AG04450 (cell line): ENCODE results near the gene HMGCS1. TPM values are rescaled to one million over a fixed set of nuclear protein-coding genes. Genes with fewer than 3 reads are reported as not detected.

Experiments used
- CTCF ChIA-PET: fragments of 300-600, 350-600 bp; formaldehyde crosslinking; extraction: SDS; loops from one replicate; lab custom pipeline; 2022; ENCODE audit warnings: antibody characterized with exemption, inconsistent platforms; lab: Charles Lee
- POLR2A ChIA-PET: fragments of 350-600 bp; formaldehyde crosslinking; extraction: SDS; loops from one replicate; lab custom pipeline; 2021; ENCODE audit warnings: antibody characterized with exemption, inconsistent platforms; lab: Yijun Ruan, JAX
- DNase-seq: peaks from one replicate; pipeline ENCODE4 v3.0.0-alpha.2; 2011; ENCODE audit warnings: low read depth, low spot score
- H3K27ac ChIP-seq: one replicate; pipeline ENCODE4 v1.5.1; 2012; ENCODE audit warnings: low read depth, low read length, control low read depth
- H3K27me3 ChIP-seq: one replicate; pipeline ENCODE4 v1.6.0; 2012; ENCODE audit warnings: low read length; ENCODE audit not compliant: control insufficient read depth, insufficient read depth
- H3K4me3 ChIP-seq: 2 replicates; pipeline ENCODE4 v1.5.1; 2011; ENCODE audit warnings: mild to moderate bottlenecking, low read depth, low read length, control low read depth
- H3K9me3 ChIP-seq: 2 replicates; pipeline ENCODE4 v1.5.1; 2012; ENCODE audit warnings: low read length; ENCODE audit not compliant: control insufficient read depth, insufficient read depth
- CTCF ChIP-seq: IDR thresholded peaks from 2 replicates; pipeline ENCODE4 v1.5.1; 2011; ENCODE audit warnings: low read depth, low read length, control low read depth, inconsistent platforms
- polyA plus RNA-seq: library from polyadenylated mRNA; depleted of rRNA; stranded (reverse); fragments of >200 nt; gene quantifications from 2 replicates; pipeline ENCODE4 v1.2.3, GENCODE V29; 2011

The HMGCS1 gene
- polyA plus RNA-seq, 1 experiment, result 31.1 TPM

- no peak for DNase-seq
- H3K4me3 ChIP-seq, result no peak overlapping the region
- ChIA-PET POLR2A (no interaction called here), CTCF (no interaction called here)
- H3K9me3 ChIP-seq, result no peaks in the 10 kb centered on the region
- TF ChIP-seq CTCF, result no peak
- no peaks in the 10 kb centered on the region for H3K27me3 ChIP-seq
- H3K27ac ChIP-seq, result no peak overlapping the region
Observed at GRCh38 chr5:43302481-43302880, 10.7 kb downstream of the HMGCS1 start.

DNA sequence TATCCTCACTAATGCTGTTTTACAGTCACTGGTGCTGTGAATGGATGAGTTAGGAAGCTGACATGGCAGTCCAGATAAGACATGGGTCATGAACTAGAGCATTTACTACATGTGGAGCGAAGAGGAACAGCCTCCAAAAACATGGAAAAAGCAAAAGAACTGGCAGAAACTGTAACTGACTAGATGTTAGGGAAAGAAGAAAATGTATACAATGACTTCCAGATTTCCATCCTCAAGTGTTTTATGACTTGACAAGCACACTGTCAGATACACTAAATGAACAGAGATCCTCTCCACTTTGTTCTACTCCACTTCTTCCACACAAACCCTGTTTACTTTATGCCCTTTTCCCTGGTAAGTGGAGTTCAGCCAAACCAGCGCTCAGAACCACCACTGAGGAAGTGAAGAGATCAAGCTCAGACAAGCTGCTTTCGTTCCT lies 11.5 kb downstream of the HMGCS1 start:
- no peak for TF ChIP-seq CTCF
- no peaks in the 10 kb centered on the region for H3K9me3 ChIP-seq
- no peaks in the 10 kb centered on the region for H3K27me3 ChIP-seq
- ChIA-PET POLR2A (no interaction called here), CTCF (no interaction called here)
- no peak overlapping the region for H3K27ac ChIP-seq
- DNase-seq, result no peak
- H3K4me3 ChIP-seq, result no peak overlapping the region

- no peak for TF ChIP-seq CTCF
- H3K27ac ChIP-seq, result no peak overlapping the region
- no peaks in the 10 kb centered on the region for H3K9me3 ChIP-seq
- DNase-seq, result no peak
- POLR2A ChIA-PET, result interaction anchor here (1.5 kb wide), 1 partner anchor 13 kb away, joined by 5 read pairs; the partner anchor contains the start of gene HMGCS1
- CTCF ChIA-PET, result interaction anchor here (1.2 kb wide), 1 partner anchor 195 kb away, joined by 3 read pairs; no protein-coding TSS in a partner anchor
- no peaks in the 10 kb centered on the region for H3K27me3 ChIP-seq
- H3K4me3 ChIP-seq, result no peak overlapping the region
Observed at GRCh38 chr5:43300112-43300511, 13.1 kb downstream of the HMGCS1 start.

DNA sequence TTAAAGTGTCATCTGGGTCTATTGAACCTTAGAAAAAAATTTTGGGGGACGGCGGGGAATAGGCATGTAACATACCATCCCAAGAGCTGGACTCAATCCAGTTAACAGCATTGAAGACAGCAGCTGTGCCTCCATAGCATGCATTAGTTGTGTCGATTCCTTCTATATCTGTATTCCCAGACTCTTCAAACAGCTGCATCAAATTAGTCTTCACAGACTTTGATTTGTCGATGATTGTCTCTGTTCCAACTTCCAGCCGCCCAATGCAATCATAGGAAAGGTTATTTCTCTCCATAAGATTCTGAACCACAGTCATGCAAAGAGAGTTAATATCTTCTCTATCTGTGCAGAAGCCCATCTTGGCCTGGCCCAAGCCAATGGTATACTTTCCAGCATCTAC lies 14.8 kb downstream of the HMGCS1 start:
- Histone ChIP-seq H3K4me3 (no peak overlapping the region), H3K27ac (no peak overlapping the region), H3K27me3 (no peaks in the 10 kb centered on the region), H3K9me3 (no peaks in the 10 kb centered on the region)
- TF ChIP-seq CTCF, result no peak
- DNase-seq, result no peak
- ChIA-PET CTCF (interaction anchor here (1.3 kb wide), 1 partner anchor 192 kb away, joined by 4 read pairs; no protein-coding TSS in a partner anchor), POLR2A (no interaction called here)

DNA sequence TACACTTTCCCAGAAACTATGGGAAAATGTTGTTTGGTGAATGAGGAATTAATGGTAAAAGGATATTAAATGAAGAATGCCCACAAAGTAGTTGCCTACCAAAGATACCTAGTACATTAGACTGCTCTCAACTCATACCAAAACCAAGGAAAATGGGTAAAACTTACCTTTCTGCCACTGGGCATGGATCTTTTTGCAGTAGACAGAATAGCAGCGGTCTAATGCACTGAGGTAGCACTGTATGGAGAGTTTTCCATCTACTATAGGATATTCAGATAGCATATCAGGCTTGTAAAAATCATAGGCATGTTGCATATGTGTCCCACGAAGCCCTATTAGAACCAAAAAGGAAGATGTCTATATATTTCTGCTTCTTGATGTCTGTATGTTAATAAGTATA lies 16.4 kb downstream of the HMGCS1 start:
- Histone ChIP-seq H3K4me3 (no peak overlapping the region), H3K27ac (no peak overlapping the region), H3K9me3 (no peaks in the 10 kb centered on the region), H3K27me3 (no peaks in the 10 kb centered on the region)
- CTCF ChIA-PET, result no interaction called here
- POLR2A ChIA-PET, result no interaction called here
- no peak for DNase-seq
- no peak for TF ChIP-seq CTCF
